GM19035 (cell line): Measurements from ENCODE around the gene CHID1.

Experiments used
- ATAC-seq: cut with Tn5 transposase; IDR thresholded peaks from one replicate; pipeline ENCODE4 v1.9.1; 2021; ENCODE audit not compliant: unreplicated experiment

Gene CHID1

GRCh38 chr11:889257-889656 lies 21.4 kb downstream of the CHID1 start:
- no peak for ATAC-seq

GRCh38 chr11:888310-889212 lies 22.0 kb downstream of the CHID1 start:
- no peak for ATAC-seq

GRCh38 chr11:887589-887988 lies 23.0 kb downstream of the CHID1 start:
- no peak for ATAC-seq

- no peak for ATAC-seq
These were observed 24.0 kb downstream of the CHID1 start for GRCh38 chr11:886568-886967.

GRCh38 chr11:884578-885070 lies 26.0 kb downstream of the CHID1 start:
- ATAC-seq, result no peak

- no peak for ATAC-seq
These were observed 27.1 kb downstream of the CHID1 start for GRCh38 chr11:883527-883926.

GRCh38 chr11:882596-882995 lies 28.0 kb downstream of the CHID1 start:
- no peak for ATAC-seq

GRCh38 chr11:880447-880846 lies 30.2 kb downstream of the CHID1 start:
- no peak for ATAC-seq

- no peak for ATAC-seq
These were observed 33.0 kb downstream of the CHID1 start for GRCh38 chr11:877565-877964.

GRCh38 chr11:876545-876944 lies 34.1 kb downstream of the CHID1 start:
- ATAC-seq, result no peak

GRCh38 chr11:875769-876301 lies 34.8 kb downstream of the CHID1 start:
- no peak for ATAC-seq

GRCh38 chr11:875203-875602 lies 35.4 kb downstream of the CHID1 start:
- ATAC-seq, result no peak

GRCh38 chr11:873706-874105 lies 36.9 kb downstream of the CHID1 start:
- ATAC-seq, result no peak

GRCh38 chr11:872799-873198 lies 37.8 kb downstream of the CHID1 start:
- ATAC-seq, result no peak

GRCh38 chr11:871472-871871 lies 39.1 kb downstream of the CHID1 start:
- no peak for ATAC-seq

- no peak for ATAC-seq
These were observed 40.2 kb downstream of the CHID1 start for GRCh38 chr11:870418-870817.

GRCh38 chr11:870127-870413 lies 40.5 kb downstream of the CHID1 start:
- ATAC-seq, result no peak

GRCh38 chr11:869399-870126 lies 41.0 kb downstream of the CHID1 start:
- no peak for ATAC-seq

GRCh38 chr11:868802-869201 lies 41.8 kb downstream of the CHID1 start:
- ATAC-seq, result no peak

- ATAC-seq, result no peak
These were observed 42.2 kb downstream of the CHID1 start for GRCh38 chr11:868394-868793.

- ATAC-seq, result no peak
These were observed 42.7 kb downstream of the CHID1 start for GRCh38 chr11:867856-868358.

GRCh38 chr11:866481-866880 lies 44.1 kb downstream of the CHID1 start:
- no peak for ATAC-seq
